ENCODE measurements around the gene SERTAD3. TPM values are rescaled to one million over a fixed set of nuclear protein-coding genes. Genes with fewer than 3 reads are reported as not detected.
"Not testable (repeated sequence)": the region's sequence is repeated elsewhere in the genome, so short reads cannot be mapped to it uniquely, and the experiment has no call there.

Gene SERTAD3
- total RNA-seq, 1 experiment from 2014 or later: 12.3 TPM

DNA sequence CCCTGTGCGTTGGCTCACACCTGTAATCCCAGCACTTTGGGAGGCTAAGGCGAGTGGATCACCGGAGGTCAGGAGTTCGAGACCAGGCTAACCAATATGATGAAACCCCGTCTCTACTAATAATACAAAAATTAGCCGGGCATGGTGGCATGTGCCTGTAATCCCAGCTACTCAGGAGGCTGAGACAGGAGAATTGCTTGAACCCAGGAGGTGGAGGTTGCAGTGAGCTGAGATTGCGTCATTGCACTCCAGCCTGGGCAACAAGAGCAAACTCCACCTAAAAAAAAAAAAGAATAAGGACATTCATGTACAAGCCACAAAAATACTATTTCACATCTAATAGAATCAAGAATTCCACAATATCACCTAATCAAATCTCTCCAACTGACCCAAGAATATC, 15.9 kb downstream of the SERTAD3 start:
- not testable (repeated sequence) for DNase-seq (ENCODE audit: extremely low read depth, low read depth)

DNA sequence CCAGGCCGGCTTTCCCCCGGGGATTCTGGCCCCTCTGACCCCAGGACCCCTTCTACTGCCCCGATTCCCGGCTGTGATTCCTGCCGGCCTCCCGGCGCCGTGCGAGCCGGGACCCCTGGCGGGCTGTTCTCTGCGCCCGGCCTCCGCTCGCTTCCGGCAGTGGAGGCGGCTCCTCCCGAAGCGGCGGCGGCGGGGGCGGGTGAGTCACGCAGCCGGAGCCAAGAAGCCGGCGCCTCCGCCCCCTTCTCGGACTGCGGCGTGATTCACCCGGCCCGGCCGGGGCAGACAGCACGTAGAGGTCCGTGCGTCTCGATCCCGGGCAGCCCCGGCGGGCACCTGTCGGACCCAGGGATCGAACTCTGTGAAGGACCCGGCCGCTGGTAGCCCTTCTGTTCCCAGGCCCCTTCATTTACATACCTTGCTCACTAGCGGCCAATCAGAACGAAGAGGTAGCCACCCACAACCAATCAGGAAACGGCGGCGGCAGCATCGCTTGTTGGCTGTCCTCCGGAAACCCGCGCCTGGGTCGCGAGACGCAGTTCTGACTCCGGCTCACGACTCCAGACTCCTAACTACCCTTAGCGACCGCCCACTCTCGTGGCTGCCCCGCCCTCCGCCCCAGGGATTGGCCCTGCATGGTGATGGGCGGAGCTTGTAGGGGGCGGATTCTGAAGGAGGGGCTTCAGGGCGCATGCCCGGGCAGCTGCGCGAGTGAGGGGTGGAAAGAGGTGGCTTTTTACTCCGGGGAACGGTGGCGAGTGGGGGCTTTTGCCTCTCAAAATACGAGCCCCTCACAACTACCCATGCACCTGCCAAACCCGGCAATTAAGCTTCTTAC, 18.5 kb downstream of the SERTAD3 start, which contains the start of gene SERTAD1:
SERTAD1 (minus strand) TSS at position 543 of the 838 bp plus-strand sequence. CDS start 2,446 bp downstream, outside the sequence.
- DNase-seq (ENCODE audit: extremely low read depth, low read depth): peak; percentile 98

DNA sequence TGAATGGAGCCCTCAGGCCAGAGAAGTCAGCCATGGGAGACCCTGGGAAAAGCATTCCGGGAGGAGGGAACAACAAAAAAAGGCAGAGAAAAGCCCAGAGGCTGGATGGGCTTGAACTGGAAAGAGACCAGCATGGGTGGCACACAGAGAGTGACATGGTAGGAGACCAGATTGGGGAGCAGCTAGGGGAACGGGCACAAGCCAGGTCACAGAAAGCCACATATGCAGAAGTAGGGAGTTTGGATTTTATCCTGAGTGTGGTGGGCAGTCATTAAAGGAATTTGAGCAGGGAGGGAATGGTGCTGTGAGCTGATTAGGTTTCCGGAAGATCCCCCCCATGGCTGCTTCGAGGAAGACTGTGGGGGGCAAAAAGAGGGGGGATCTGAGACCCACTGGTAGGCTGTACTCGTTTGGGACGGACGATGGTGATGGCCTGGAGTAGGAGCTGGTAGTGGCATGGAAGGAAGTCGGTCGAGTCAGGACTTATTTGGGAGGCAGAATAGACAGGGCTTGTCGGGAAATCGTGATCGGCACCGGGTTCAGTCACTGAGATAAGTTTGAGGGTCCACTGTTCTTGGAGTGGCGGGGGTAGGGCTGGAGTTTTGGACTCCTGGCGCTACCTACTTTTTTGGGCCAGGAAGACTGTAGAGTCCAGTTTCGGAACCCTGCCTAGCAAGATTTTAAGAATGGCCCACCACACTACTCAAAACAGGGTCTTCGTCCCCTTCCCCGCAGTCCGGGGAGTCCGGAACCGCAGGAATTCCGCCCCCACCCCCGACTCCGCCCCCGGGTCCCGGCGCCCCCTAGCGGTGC, 19.3 kb downstream of the SERTAD3 start:
- no peak for DNase-seq (ENCODE audit: extremely low read depth, low read depth)

- DNase-seq (ENCODE audit: extremely low read depth, low read depth): no peak
These were observed 20.2 kb downstream of the SERTAD3 start for GRCh38 chr19:40423938-40424337.

DNA sequence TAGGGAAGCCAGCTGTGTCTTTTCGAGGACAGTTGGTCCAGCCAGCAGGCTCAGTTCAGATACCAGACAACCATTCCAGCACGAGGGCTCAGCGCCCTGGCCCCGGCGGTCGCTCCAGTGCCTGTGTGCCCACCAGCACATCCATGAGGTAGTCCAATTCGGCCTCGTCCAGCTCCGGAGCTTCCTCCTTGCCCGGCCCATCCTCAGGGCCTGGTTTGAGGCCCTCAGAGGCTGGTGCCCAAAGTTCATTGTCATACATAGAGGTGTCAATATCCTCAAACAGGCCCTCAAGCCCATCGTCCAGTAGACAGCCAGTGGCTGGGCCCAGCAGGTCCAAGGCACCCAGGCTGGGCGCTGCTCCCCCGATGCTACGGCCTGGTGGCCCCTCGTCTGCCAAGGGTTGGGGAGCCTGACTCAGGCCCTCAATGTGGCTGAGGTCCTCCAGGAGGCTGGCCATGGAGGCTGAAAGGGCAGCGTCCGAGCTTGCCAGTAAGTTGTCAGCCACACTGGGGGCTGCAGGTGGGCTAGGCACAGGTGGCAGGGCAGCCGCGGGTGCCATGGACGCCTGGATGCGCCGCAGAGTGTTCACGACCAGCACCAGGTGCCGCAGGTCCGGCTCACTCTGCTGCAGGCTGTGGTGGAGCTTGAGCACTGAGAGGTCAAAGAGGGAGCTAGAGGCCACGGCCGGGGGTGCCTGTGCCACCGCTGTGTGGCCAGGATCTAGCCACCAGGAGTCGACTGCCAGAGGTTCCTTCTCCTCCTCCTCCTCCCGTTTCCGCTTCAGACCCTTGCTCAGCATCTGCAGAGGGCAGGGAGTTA, 21.2 kb downstream of the SERTAD3 start:
- no peak for DNase-seq (ENCODE audit: extremely low read depth, low read depth)

DNA sequence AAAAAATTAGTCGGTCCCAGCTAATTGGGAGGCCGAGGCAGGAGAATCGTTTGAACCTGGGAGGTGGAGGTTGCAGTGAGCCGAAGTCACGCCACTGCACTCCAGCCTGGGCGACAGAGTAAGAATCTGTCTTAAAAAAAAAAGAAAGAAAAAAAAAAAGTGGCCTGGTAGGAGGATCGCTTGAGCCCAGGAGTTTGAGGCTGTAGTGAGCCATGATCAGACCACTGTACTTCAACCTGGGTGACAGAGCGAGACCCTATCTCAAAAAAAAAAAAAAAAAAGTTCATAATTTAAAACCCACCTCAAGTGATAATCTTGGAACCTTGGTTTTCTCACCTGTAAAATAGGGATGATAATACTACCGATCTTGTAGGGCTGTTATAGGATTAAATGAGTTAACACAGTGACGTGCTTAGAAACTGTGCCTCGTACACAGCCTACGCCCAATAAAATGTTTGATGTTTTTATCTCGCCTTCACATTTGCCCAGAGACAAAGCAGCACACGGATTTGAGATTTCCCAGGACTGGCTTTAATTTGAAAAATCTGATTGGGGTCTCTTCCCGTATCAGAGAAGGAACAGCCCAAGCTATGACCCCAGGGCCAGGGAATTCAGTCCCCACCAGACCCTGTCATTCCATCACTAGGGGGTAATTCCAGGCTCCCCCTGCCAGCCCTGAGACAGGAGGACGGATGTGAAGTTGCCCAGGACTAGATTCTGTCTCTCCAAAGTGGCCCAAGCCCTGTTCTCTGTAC, 22.0 kb downstream of the SERTAD3 start:
- no peak for DNase-seq (ENCODE audit: extremely low read depth, low read depth)

DNA sequence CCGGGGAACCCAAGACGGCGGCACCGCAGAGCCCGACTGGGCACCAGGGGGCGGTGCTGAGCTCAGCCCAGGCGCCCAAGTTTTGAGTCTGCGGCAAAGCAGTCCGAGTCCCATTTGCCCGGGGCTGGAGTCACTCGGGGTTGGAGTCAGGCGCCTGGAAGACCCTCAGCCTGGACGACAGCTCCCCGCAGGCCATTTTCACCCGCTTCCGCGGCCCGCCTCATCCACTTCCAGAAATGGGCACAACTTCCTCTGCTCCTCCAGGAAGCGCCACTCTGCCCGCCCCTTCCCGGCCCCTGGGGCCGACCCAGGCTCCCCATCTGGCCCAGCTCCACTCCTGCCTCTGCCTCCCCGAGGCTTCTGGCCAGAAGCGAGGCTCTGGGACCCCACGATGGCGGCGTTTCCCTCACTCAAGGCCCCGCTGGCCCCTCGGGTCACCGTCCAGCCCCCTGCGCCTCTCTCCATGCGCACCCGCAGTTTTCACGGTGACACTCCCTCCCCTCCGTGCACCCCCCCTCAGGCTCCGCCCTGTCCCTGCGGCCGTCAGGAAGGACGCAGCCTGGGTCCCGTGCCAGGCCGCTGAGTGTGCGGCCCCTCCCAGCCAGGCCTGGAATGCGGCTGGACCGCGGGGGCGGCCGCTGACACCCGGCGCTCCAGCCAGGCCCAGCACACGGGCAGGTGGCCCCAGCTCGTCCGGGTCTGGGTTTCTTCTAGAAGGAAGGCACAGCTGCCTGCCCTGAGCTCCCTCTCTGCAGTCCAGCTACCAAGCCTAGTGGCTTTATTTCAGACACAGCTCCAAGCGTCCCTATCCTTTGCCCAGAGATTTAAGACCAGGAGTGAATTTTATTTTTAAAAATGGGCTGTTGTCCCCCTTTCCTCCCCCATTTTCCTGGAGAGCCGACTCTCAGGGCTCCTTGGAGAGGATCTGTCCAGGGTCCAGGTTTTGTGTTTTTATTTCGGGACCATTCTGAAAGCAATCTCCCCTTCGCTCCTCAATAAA, 23.1 kb downstream of the SERTAD3 start:
- DNase-seq (ENCODE audit: extremely low read depth, low read depth): peak; percentile 84

DNA sequence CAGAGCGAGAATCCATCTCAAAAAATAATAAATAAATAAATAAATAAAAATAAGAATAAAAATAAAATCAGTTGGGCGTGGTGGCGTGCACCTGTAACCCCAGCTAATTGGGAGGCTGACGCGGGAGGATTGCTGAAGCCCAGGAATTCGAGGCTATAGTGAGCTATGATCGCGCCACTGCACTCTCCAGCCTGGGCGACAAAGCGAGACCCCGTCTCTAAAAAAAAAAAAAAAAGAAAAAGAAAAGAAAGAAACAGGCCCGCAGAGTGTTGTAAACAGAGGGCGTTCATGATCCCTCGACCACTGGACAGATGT, 23.7 kb downstream of the SERTAD3 start:
- no peak for DNase-seq (ENCODE audit: extremely low read depth, low read depth)

DNA sequence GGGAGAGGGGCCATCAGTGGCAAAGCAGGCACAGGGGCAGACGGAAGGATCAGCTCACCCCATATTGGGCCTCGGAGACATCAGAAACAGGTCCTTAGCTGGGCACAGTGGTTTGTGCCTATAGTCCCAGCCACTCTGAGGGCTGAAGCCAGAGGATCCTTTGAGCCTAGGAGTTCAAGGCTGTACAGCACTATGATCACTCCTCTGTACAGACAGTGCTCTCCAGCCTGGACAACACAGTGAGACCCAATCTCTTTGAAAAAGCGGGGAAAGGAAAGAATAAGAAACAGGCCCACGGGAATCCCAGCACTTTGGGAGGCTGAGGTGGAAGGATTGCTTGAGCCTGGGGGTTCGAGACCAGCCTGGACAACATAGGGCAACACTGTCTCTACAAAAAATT, 24.4 kb downstream of the SERTAD3 start:
- no peak for DNase-seq (ENCODE audit: extremely low read depth, low read depth)

DNA sequence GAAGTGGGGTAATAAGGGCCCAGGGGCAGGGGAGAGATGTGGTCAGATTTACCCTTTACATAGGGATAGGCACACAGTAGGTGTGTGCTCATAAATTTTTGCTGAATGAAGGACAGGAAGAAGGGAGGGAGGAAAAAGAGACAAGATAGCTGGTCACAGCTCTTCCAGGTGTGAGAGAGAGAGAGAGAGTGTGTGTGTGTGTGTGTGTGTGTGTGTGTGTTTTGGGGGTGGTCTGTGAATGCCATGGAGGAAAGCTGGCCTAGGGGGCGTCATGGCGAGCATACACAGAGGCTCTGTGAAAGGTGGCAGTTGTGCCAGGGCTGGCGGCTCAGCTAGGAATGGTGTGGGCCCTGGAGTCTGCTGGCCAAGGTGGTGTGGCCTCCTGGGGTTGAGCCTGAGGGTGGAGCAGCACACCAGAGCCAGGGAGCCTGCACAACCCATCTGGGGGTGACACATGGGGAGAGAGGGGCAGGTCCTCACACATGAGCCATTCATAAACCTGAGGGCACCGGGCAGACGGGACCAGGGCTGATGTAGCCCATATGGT, 25.0 kb downstream of the SERTAD3 start:
- DNase-seq (ENCODE audit: extremely low read depth, low read depth): no peak

DNA sequence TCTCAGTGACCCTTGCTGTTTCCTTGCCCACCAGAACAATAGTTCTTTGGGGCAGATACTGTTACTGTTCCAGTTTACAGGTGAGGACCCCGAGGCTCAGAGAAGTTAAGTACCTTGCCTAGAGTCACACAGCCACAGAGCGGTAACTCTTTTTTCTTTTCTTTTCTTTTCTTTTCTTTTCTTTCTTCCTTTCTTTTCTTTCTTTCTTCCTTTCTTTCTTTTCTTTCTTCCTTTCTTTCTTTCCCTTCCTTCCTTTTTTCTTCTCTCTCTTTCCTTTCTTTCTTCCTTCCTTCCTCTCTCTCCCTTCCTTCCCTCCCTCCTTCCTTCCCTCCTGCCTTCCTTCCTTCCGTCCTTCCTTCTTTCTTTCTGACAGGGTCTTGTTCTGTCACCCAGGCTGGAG, 26.1 kb downstream of the SERTAD3 start:
- no peak for DNase-seq (ENCODE audit: extremely low read depth, low read depth)

- no peak for DNase-seq (ENCODE audit: extremely low read depth, low read depth)
These were observed 26.5 kb downstream of the SERTAD3 start for GRCh38 chr19:40417643-40417981.

GRCh38 chr19:40416918-40417642, 27.1 kb downstream of the SERTAD3 start:
- peak; percentile 24 for DNase-seq (ENCODE audit: extremely low read depth, low read depth)

GRCh38 chr19:40415768-40416167, 28.4 kb downstream of the SERTAD3 start:
- no peak for DNase-seq (ENCODE audit: extremely low read depth, low read depth)

DNA sequence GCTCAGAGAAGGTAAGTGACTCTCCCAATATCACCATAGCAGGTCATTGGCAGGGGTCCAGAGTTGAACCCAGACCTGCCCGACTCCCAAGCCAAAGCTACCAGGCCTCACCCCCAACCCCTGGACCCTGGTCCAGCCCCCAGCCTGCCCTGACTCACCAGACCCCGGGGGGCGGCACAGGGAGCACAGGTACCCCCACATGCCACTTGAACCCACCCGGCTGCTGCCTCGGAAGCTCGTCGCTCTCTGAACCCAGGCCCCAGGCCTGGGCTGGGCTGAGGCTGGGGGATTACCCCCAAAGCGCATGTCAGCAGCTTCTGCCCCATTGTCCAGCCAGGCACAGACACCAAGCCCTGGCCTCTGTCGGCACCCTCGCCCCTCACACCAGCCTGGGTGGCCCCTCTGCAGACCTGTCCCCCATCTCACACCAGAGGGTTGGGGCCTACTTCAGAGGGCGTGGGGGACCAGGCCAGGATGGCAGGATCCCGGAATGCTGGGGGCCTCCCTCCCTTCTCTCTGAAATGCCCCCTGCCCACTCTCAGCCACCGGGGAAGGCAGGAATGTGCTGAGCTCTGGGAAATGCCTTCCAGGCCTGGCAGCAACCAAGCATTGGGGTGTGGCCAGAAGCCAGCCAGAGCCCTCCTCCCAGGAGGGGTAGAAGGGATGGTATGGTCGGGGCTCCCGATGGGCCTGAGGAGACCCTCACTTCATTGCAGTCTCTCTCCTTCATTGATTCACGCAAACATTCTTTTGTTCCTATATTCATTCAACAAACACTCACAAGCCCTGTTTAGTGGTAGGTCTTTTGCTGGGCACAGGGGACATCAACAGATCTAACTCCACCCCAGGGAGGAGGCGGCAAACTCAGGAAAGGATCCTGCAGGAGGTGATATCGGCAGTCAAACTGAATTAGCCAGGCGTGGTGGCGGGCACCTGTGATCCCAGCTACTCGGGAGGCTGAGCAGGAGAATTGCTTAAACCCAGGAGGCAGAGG, 29.3 kb downstream of the SERTAD3 start:
- no peak for DNase-seq (ENCODE audit: extremely low read depth, low read depth)

GRCh38 chr19:40413291-40413845, 30.8 kb downstream of the SERTAD3 start, which contains the start of gene PRX:
Gene PRX, minus strand, starts transcription at chr19:40413378. Its CDS starts 5,446 bp downstream, at chr19:40407932.
- DNase-seq (ENCODE audit: extremely low read depth, low read depth): no peak

GRCh38 chr19:40412866-40413265, 31.3 kb downstream of the SERTAD3 start:
- no peak for DNase-seq (ENCODE audit: extremely low read depth, low read depth)
